ENCODE data around the gene SLC26A1. TPM values are rescaled to one million over a fixed set of nuclear protein-coding genes. Genes with fewer than 3 reads are reported as not detected.

Gene SLC26A1
- polyA plus RNA-seq, 1 donor from 2014 or later: 0.12 TPM

- no peaks in the 10 kb centered on the region for H3K36me3 ChIP-seq (ENCODE audit: insufficient read depth, low read length)
- no peaks in the 10 kb centered on the region for H3K9me2 ChIP-seq (ENCODE audit: insufficient read depth, low read length)
- no peaks in the 10 kb centered on the region for H4K20me1 ChIP-seq (ENCODE audit: insufficient read depth)
- H2AFZ ChIP-seq (ENCODE audit: low read depth, low read length): no peak overlapping the region
- no peak overlapping the region for H3K9ac ChIP-seq (ENCODE audit: low read length)
- H3K4me2 ChIP-seq (ENCODE audit: low read length): no peak overlapping the region
- TF ChIP-seq EZH2 (IDR thresholded peaks at IDR 0.05; ENCODE audit: borderline replicate concordance, insufficient read depth, low read length, poor library complexity, severe bottlenecking): no peak
- TF ChIP-seq MXI1 (conservative IDR thresholded peaks at IDR 0.05; ENCODE audit: poor library complexity, severe bottlenecking): no peak
- no peak for TF ChIP-seq POLR2AphosphoS5 (IDR thresholded peaks at IDR 0.05)
- TF ChIP-seq SMC3 (conservative IDR thresholded peaks at IDR 0.05; ENCODE audit: poor library complexity): no peak
- TF ChIP-seq EP300 (conservative IDR thresholded peaks at IDR 0.05; ENCODE audit: poor library complexity, severe bottlenecking): no peak
- TF ChIP-seq TAF1 (IDR thresholded peaks at IDR 0.05; ENCODE audit: low read depth): no peak
- no peak for TF ChIP-seq CTCF (IDR thresholded peaks at IDR 0.05; ENCODE audit: poor library complexity, severe bottlenecking)
- no peaks in the 10 kb centered on the region for H3F3A ChIP-seq (ENCODE audit: insufficient read depth, low read length, poor library complexity, severe bottlenecking)
- H3K79me2 ChIP-seq (replicated peaks; ENCODE audit: insufficient read depth, low read length): no peaks in the 10 kb centered on the region
- no peak overlapping the region for H3K4me3 ChIP-seq (ENCODE audit: low read length)
- H3K27me3 ChIP-seq (ENCODE audit: insufficient read depth, low read depth, low read length): no peaks in the 10 kb centered on the region
- H3K27ac ChIP-seq (ENCODE audit: low read length): no peak overlapping the region
- no peaks in the 10 kb centered on the region for H3K9me3 ChIP-seq (ENCODE audit: low read length)
These were observed 34.7 kb upstream of the SLC26A1 start for GRCh38 chr4:1027915-1028238.

- no peaks in the 10 kb centered on the region for H3K79me2 ChIP-seq (replicated peaks; ENCODE audit: insufficient read depth, low read length)
- TF ChIP-seq EP300 (conservative IDR thresholded peaks at IDR 0.05; ENCODE audit: poor library complexity, severe bottlenecking) (no peak), REST (IDR thresholded peaks at IDR 0.05; ENCODE audit: borderline replicate concordance) (no peak), TAF1 (IDR thresholded peaks at IDR 0.05; ENCODE audit: low read depth) (no peak), CTCF (IDR thresholded peaks at IDR 0.05; ENCODE audit: poor library complexity, severe bottlenecking) (no peak), RAD21 (conservative IDR thresholded peaks at IDR 0.05) (no peak)
- no peaks in the 10 kb centered on the region for H4K20me1 ChIP-seq (ENCODE audit: insufficient read depth)
- no peak overlapping the region for H3K9ac ChIP-seq (ENCODE audit: low read length)
- no peaks in the 10 kb centered on the region for H3K9me2 ChIP-seq (ENCODE audit: insufficient read depth, low read length)
- no peak overlapping the region for H3K4me2 ChIP-seq (ENCODE audit: low read length)
- no peaks in the 10 kb centered on the region for H3F3A ChIP-seq (ENCODE audit: insufficient read depth, low read length, poor library complexity, severe bottlenecking)
- H2AFZ ChIP-seq (ENCODE audit: low read depth, low read length): no peak overlapping the region
- H3K9me3 ChIP-seq (ENCODE audit: low read length): no peaks in the 10 kb centered on the region
- H3K4me3 ChIP-seq (ENCODE audit: low read length): no peak overlapping the region
- H3K36me3 ChIP-seq (ENCODE audit: insufficient read depth, low read length): no peaks in the 10 kb centered on the region
- H3K27me3 ChIP-seq (ENCODE audit: insufficient read depth, low read depth, low read length): no peaks in the 10 kb centered on the region
- no peak overlapping the region for H3K27ac ChIP-seq (ENCODE audit: low read length)
These were observed 34.2 kb upstream of the SLC26A1 start for GRCh38 chr4:1027219-1027914.

Data from neural cell (in vitro differentiated cells).